HepG2 (cell line): ENCODE results near the gene KDM7A. TPM values are rescaled to one million over a fixed set of nuclear protein-coding genes. Genes with fewer than 3 reads are reported as not detected.

Source experiments
- ATAC-seq: fragments of 200-7000 bp; cut with Tn5 transposase; 3 replicates; pipeline ENCODE4 v1.9.1; 2020; ENCODE audit warnings: mild to moderate bottlenecking, moderate library complexity
- BruUV-seq: library from RNA; stranded (reverse); fragments of 400-500 nt; replicated peaks from 2 replicates; lab custom pipeline; 2021; lab: Mats Ljungman, UMichigan
- CTCF ChIA-PET: fragments of 300-600 bp; formaldehyde crosslinking; extraction: SDS; loops from one replicate; lab custom pipeline; 2021; ENCODE audit warnings: low total read pairs, inconsistent platforms, low intra/inter-chr PET ratio; lab: Yijun Ruan, JAX
- POLR2A ChIA-PET: fragments of 350-600 bp; sonication (Branson Sonifier 250); formaldehyde crosslinking; loops from one replicate; lab custom pipeline; 2020; ENCODE audit warnings: antibody characterized with exemption, inconsistent platforms; lab: Yijun Ruan, JAX
- DNase-seq: peaks from one replicate; pipeline ENCODE4 v3.0.0-alpha.2; 2015; ENCODE audit warnings: low spot score
- FAIRE-seq: peaks from 3 replicates; lab custom pipeline; 2011; peaks lifted over from hg19 to GRCh38; lab: Jason Lieb, UNC
- H2AFZ ChIP-seq: one replicate; pipeline ENCODE4 v1.6.1; 2011; ENCODE audit warnings: low read length, inconsistent platforms
- H3K27ac ChIP-seq: fragments of 300-600 bp; 3 replicates; pipeline ENCODE4 v1.8.0; 2011; ENCODE audit warnings: mixed run types, mild to moderate bottlenecking, mixed read lengths, low read length, inconsistent platforms; ENCODE audit not compliant: insufficient read depth; ENCODE audit errors: extremely low read length
- H3K27me3 ChIP-seq, 2 experiments: fragments of 200-600 bp in 1 of 2; 2 replicates in 1 of 2; 3 replicates in 1 of 2; pipeline versions ENCODE4 v1.6.0 to v1.8.0; 2011; ENCODE audit warnings: low read length in 2 of 2, mild to moderate bottlenecking in 2 of 2, moderate library complexity in 2 of 2, inconsistent platforms in 1 of 2; ENCODE audit not compliant: insufficient read depth in 2 of 2, control insufficient read depth in 1 of 2
- H3K36me3 ChIP-seq, 2 experiments: fragments of 200-600 bp in 1 of 2; replicated peaks in 1 of 2; 2 replicates in 1 of 2; 3 replicates in 1 of 2; pipeline versions ENCODE4 v1.5.1 to v1.8.0; 2011; ENCODE audit warnings: low read length in 2 of 2, inconsistent platforms in 1 of 2; ENCODE audit not compliant: insufficient read depth in 2 of 2, control insufficient read depth in 1 of 2
- H3K4me1 ChIP-seq: 2 replicates; pipeline ENCODE4 v1.5.1; 2012; ENCODE audit warnings: low read length, inconsistent platforms; ENCODE audit not compliant: insufficient read depth
- H3K4me2 ChIP-seq: 2 replicates; pipeline ENCODE4 v1.6.0; 2011; ENCODE audit warnings: low read depth, low read length, inconsistent platforms
- H3K4me3 ChIP-seq, 3 experiments: fragments of 200-600 bp in 1 of 3; sonication (generic), shearing (Covaris generic) in 1 of 3; replicated peaks in 1 of 3; 2 replicates each; pipeline ENCODE4 v1.5.1; 2011 to 2016; ENCODE audit warnings: low read length in 3 of 3, inconsistent platforms in 2 of 3, low read depth in 2 of 3, mild to moderate bottlenecking in 2 of 3, control low read depth in 1 of 3, mixed read lengths in 1 of 3; ENCODE audit not compliant: insufficient read depth in 1 of 3
- H3K79me2 ChIP-seq: one replicate; pipeline ENCODE4 v1.6.1; 2011; ENCODE audit warnings: low read length, inconsistent platforms; ENCODE audit not compliant: insufficient read depth
- H3K9ac ChIP-seq: 2 replicates; pipeline ENCODE4 v1.6.0; 2011; ENCODE audit warnings: mild to moderate bottlenecking, low read depth, low read length, inconsistent platforms; ENCODE audit not compliant: insufficient read depth
- H3K9me3 ChIP-seq: 2 replicates; pipeline ENCODE4 v1.5.1; 2012; ENCODE audit warnings: mild to moderate bottlenecking, low read length
- H4K20me1 ChIP-seq: 2 replicates; pipeline ENCODE4 v1.6.0; 2011; ENCODE audit warnings: inconsistent platforms, mild to moderate bottlenecking, low read length, moderate library complexity; ENCODE audit not compliant: insufficient read depth
- KLF13 ChIP-seq: sonication (generic); formaldehyde crosslinking; IDR thresholded peaks from 2 replicates; pipeline ENCODE4 v1.4.0; 2020; ENCODE audit warnings: mild to moderate bottlenecking, missing genetic modification reagents
- SNAPC4 ChIP-seq: sonication (generic); formaldehyde crosslinking; IDR thresholded peaks from 2 replicates; pipeline ENCODE4 v1.4.0; 2020; ENCODE audit warnings: mild to moderate bottlenecking, missing genetic modification reagents
- THYN1 ChIP-seq: sonication (generic); formaldehyde crosslinking; IDR thresholded peaks from 2 replicates; pipeline ENCODE4 v1.8.1; 2023; ENCODE audit warnings: low read depth, mild to moderate bottlenecking, moderate library complexity, missing genetic modification reagents, borderline replicate concordance
- WGBS: methylation state at CpG from one replicate; pipeline ENCODE4 v1.1.6; 2017; ENCODE audit warnings: low lambda C conversion rate; 5-methylcytosine and 5-hydroxymethylcytosine counted together
- in situ Hi-C: cut with HindIII; loops from 2 replicates; pipeline ENCODE4 v1.10.0; 2017; ENCODE audit warnings: low pct_unique_long_range_greater_than_20kb; ENCODE audit not compliant: extremely low pct_ligation_motif_present
- intact Hi-C: fragments of 100-400 bp; cut with micrococcal nuclease; formaldehyde crosslinking; loops from one replicate; pipeline ENCODE4 v1.10.0; 2022; ENCODE audit not compliant: unreplicated experiment
- polyA plus RNA-seq, 8 experiments: library from polyadenylated mRNA; depleted of rRNA in 3 of 8; stranded (reverse) in 7 of 8; unstranded in 1 of 8; fragments of >200 nt; fragmentation: Illumina TruSeq in 4 of 8; extraction: Trizol in 4 of 8; gene quantifications; 2 replicates each; pipeline versions ENCODE4 v1.2.1 to v1.2.3, GENCODE V29; 2011 to 2016; ENCODE audit warnings: low read depth in 4 of 8, missing spikeins in 1 of 8, mixed read lengths in 1 of 8; ENCODE audit not compliant: insufficient read depth in 1 of 8
- total RNA-seq, 5 experiments: library from RNA; depleted of rRNA; stranded (reverse); fragments of >200 nt; fragmentation: Illumina TruSeq; extraction: Trizol; gene quantifications; 2 replicates each; pipeline ENCODE4 v1.2.3, GENCODE V29; 2016; ENCODE audit warnings: low read depth in 1 of 5

Gene KDM7A
- total and polyA plus RNA-seq, 2 of the 13 experiments (the other 11 are each of a cell fraction or from before 2014, with no cell fraction given), result 10.8 to 16.8 TPM

- WGBS, result 88% methylated on average over 4 of the region's 4 CpGs
- H3K79me2 ChIP-seq, result peaks cover 96% of the 10 kb centered on the region
- BruUV-seq, result no TSS peak
- TF ChIP-seq SNAPC4 (CRISPR knock-in tag) (no peak), THYN1 (CRISPR knock-in tag) (no peak), KLF13 (CRISPR knock-in tag) (no peak)
- POLR2A ChIA-PET, result no interaction called here
- FAIRE-seq, result no peak
- H2AFZ ChIP-seq, result no peak overlapping the region
- no peak overlapping the region for H3K27ac ChIP-seq
- ATAC-seq, result no peak
- H3K27me3 ChIP-seq, result no peaks in the 10 kb centered on the region
- CTCF ChIA-PET, result no interaction called here
- peaks cover 1 to 14% of the 10 kb centered on the region in 2 experiments; a peak in 1 of 5 replicates for H3K36me3 ChIP-seq
- DNase-seq, result no peak
- in situ Hi-C loops, result loop anchor here (10.0 kb wide), 1 partner anchor 134 kb away; no protein-coding TSS in a partner anchor
- no peak overlapping the region for H3K4me3 ChIP-seq
- peaks cover 92% of the 10 kb centered on the region for H4K20me1 ChIP-seq
- H3K4me1 ChIP-seq, result peaks cover 83% of the 10 kb centered on the region
- no peaks in the 10 kb centered on the region for H3K9me3 ChIP-seq
- no peak overlapping the region for H3K9ac ChIP-seq
- intact Hi-C loops, result no loop called here
- H3K4me2 ChIP-seq, result peak overlapping the region; percentile 51
Measured at GRCh38 chr7:140170375-140170774, 6.4 kb downstream of the KDM7A start.
